ENCODE results near the gene SAMD11. TPM values are rescaled to one million over a fixed set of nuclear protein-coding genes. Genes with fewer than 3 reads are reported as not detected.

The SAMD11 gene
- total and polyA plus RNA-seq, 2 of the 13 experiments (the other 11 are each of a cell fraction or from before 2014, with no cell fraction given), result 0.11 TPM; not detected in 1

GRCh38 chr1:966704-967300 is 43.1 kb downstream of the SAMD11 start (continued):
- no peak for TF ChIP-seq ZZZ3 (CRISPR knock-in tag; IDR thresholded peaks at IDR 0.05; ENCODE audit: borderline replicate concordance)
- TF ChIP-seq BATF2 (CRISPR knock-in tag; IDR thresholded peaks at IDR 0.05), result no peak
- TF ChIP-seq ZBTB42 (CRISPR knock-in tag; IDR thresholded peaks at IDR 0.05), result no peak
- no peak for TF ChIP-seq E2F5 (CRISPR knock-in tag; conservative IDR thresholded peaks at IDR 0.05)
- no peak for TF ChIP-seq CREB1 (IDR thresholded peaks at IDR 0.05)
- no peak for TF ChIP-seq CREB1 (CRISPR knock-in tag; IDR thresholded peaks at IDR 0.05)
- TF ChIP-seq HNF4G (IDR thresholded peaks at IDR 0.05; ENCODE audit: borderline replicate concordance, low read depth, low read length), result no peak
- TF ChIP-seq HNF4G (CRISPR knock-in tag; IDR thresholded peaks at IDR 0.05; ENCODE audit: borderline replicate concordance, low read depth), result 0 out of 2 replicates have a peak, but pooled peaks have one; percentile 30
- TF ChIP-seq ZUFSP (CRISPR knock-in tag; IDR thresholded peaks at IDR 0.05; ENCODE audit: borderline replicate concordance), result no peak
- TF ChIP-seq MAZ (IDR thresholded peaks at IDR 0.05; ENCODE audit: borderline replicate concordance, low read depth, low read length), result 0 out of 2 replicates have a peak, but pooled peaks have one; percentile 15
- peak; percentile 40; the same call in 1 of the 2 replicates for TF ChIP-seq MAZ (CRISPR knock-in tag; IDR thresholded peaks at IDR 0.05; ENCODE audit: low read depth)
- TF ChIP-seq PHF21A (CRISPR knock-in tag; IDR thresholded peaks at IDR 0.05), result no peak
- peak; percentile 81 for TF ChIP-seq PATZ1 (CRISPR knock-in tag; IDR thresholded peaks at IDR 0.05)
- TF ChIP-seq MNT (IDR thresholded peaks at IDR 0.05), result 0 out of 2 replicates have a peak, but pooled peaks have one; percentile 13
- TF ChIP-seq ZSCAN25 (CRISPR knock-in tag; IDR thresholded peaks at IDR 0.05), result no peak
- TF ChIP-seq ZNF3 (CRISPR knock-in tag; IDR thresholded peaks at IDR 0.05), result no peak
- TF ChIP-seq SIN3A (IDR thresholded peaks at IDR 0.05; ENCODE audit: borderline replicate concordance, low read depth, low read length), result no peak
- no peak; the same call in 1 of the 2 replicates for TF ChIP-seq CENPT (CRISPR knock-in tag; IDR thresholded peaks at IDR 0.05; ENCODE audit: low read depth)
- peak; percentile 78; the same call in 1 of the 2 replicates for TF ChIP-seq ZGPAT (CRISPR knock-in tag; IDR thresholded peaks at IDR 0.05)
- no peak for TF ChIP-seq REPIN1 (CRISPR knock-in tag; IDR thresholded peaks at IDR 0.05; ENCODE audit: borderline replicate concordance, low read depth)
- TF ChIP-seq ZNF263 (CRISPR knock-in tag; IDR thresholded peaks at IDR 0.05), result peak; percentile 59; the same call in 1 of the 2 replicates

Data from HepG2 (cell line).